K562 (cell line): ENCODE results near the gene INSIG1. TPM values are rescaled to one million over a fixed set of nuclear protein-coding genes. Genes with fewer than 3 reads are reported as not detected.

Experiments used
- DIDO1 ChIP-seq: fragments of 450-650 bp; IDR thresholded peaks from 2 replicates; pipeline ENCODE4 v1.6.1; 2016; ENCODE audit warnings: low read depth, missing biosample characterization, missing genetic modification characterization
- KLF16 ChIP-seq: IDR thresholded peaks from 2 replicates; pipeline ENCODE4 v1.6.1; 2016; ENCODE audit warnings: antibody characterized with exemption
- POLR2AphosphoS5 ChIP-seq: IDR thresholded peaks from 2 replicates; pipeline ENCODE4 v1.6.1; 2011; ENCODE audit warnings: mild to moderate bottlenecking, low read depth, low read length, moderate library complexity; ENCODE audit not compliant: control insufficient read depth, insufficient read depth
- PPARD ChIP-seq: fragments of 250-450 bp; sonication (Bioruptor Pico); IDR thresholded peaks from 2 replicates; pipeline ENCODE4 v1.8.0; 2022; ENCODE audit warnings: inconsistent platforms, mild to moderate bottlenecking, moderate library complexity
- RAD51 ChIP-seq: fragments of 450-650 bp; IDR thresholded peaks from 2 replicates; pipeline ENCODE4 v1.7.1; 2016; ENCODE audit warnings: low read depth, mild to moderate bottlenecking, borderline replicate concordance
- SOX6 ChIP-seq: fragments of 450-650 bp; IDR thresholded peaks from 2 replicates; pipeline ENCODE4 v1.6.1; 2014; ENCODE audit warnings: mild to moderate bottlenecking
- ZC3H11A ChIP-seq: IDR thresholded peaks from 2 replicates; pipeline ENCODE4 v1.6.1; 2012; ENCODE audit warnings: low read depth, low read length, improper control_type of control experiment
- ZFP36 ChIP-seq: fragments of 150-350 bp; IDR thresholded peaks from 2 replicates; pipeline ENCODE4 v1.6.1; 2018; ENCODE audit warnings: low read length, low read depth; ENCODE audit not compliant: partially characterized antibody
- polyA plus RNA-seq, 8 experiments: library from polyadenylated mRNA; depleted of rRNA in 4 of 8; stranded (reverse) in 5 of 8; unstranded in 3 of 8; fragments of >200 nt; fragmentation: Nextera tagmentation in 2 of 8; fragmentation: Illumina TruSeq in 1 of 8; extraction: Ambion mirVana in 2 of 8; extraction: Trizol in 1 of 8; gene quantifications; 2 replicates each; pipeline versions ENCODE4 v1.2.1 to v1.2.3, GENCODE V29; 2011 to 2014; ENCODE audit warnings: inconsistent platforms in 1 of 8, missing spikeins in 1 of 8
- total RNA-seq, 7 experiments: library from RNA; depleted of rRNA in 6 of 7; stranded (reverse); fragments of >200 nt in 6 of 7; fragmentation: Illumina TruSeq in 2 of 7; extraction: Trizol in 2 of 7; gene quantifications; 2 replicates each; pipeline versions ENCODE4 v1.2.1 to v1.2.3, GENCODE V29; 2011 to 2021; ENCODE audit warnings: low replicate concordance in 1 of 7
- TF ChIP-seq, protein P1 (sequence below): fragments of 450-650 bp; IDR thresholded peaks from 2 replicates; pipeline ENCODE4 v1.6.1; 2016; ENCODE audit warnings: mild to moderate bottlenecking, moderate library complexity
- TF ChIP-seq, protein P2 (sequence below): sonication (generic); formaldehyde crosslinking; IDR thresholded peaks from 2 replicates; pipeline ENCODE4 v1.8.0; 2022; ENCODE audit warnings: mild to moderate bottlenecking, missing genetic modification reagents, borderline replicate concordance
- TF ChIP-seq, protein P3 (sequence below), 2 experiments: fragments of 450-650 bp; conservative IDR thresholded peaks; 2 replicates each; pipeline ENCODE4 v1.6.1; 2017; ENCODE audit warnings: mild to moderate bottlenecking in 2 of 2, moderate library complexity in 2 of 2

The INSIG1 gene
- total and polyA plus RNA-seq, 9 of the 15 experiments (the other 6 are each of a cell fraction or from before 2014, with no cell fraction given), result 57.1 to 787 (median 238) TPM

DNA sequence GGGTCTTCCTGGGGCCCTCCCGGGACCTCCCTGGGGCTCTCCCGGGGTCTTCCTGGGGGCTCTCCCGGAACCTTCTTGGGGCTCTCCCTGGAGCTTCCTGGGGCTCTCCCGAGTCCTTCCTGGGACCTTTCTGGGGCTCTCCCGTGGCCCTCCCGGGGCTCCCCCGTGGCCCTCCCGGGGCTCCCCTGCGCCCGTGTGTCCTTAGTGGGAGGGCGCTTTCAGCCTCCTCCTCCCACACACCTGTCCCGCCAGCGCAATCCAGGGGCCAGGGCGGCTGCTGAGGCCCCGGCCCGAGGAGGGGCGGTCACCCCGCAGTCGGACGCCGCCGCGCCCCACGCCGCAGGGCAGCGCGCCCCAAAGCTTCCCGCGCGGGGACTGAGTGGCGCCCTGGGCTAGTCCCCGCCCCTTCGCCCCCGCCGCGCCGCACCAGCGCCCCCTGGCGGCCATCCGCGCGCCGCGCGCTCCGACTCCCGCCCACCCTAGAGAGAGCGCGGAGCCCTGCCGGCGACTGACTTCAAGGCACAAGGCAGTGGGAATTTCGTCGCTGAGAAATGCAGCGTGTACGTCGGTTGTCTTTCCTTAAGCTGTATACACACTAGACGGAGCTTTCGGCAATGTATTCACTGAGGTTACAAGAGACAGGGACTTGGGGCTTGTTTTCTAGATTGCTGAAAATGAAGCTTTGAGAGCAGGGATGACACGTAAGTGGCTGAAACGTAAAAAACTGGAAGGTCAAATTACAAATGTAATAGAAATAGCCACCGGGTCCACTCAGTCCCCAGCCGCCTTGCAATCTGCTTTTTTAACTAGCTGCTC lies 47.1 kb downstream of the INSIG1 start (continued):
- TF ChIP-seq, protein P1, sequence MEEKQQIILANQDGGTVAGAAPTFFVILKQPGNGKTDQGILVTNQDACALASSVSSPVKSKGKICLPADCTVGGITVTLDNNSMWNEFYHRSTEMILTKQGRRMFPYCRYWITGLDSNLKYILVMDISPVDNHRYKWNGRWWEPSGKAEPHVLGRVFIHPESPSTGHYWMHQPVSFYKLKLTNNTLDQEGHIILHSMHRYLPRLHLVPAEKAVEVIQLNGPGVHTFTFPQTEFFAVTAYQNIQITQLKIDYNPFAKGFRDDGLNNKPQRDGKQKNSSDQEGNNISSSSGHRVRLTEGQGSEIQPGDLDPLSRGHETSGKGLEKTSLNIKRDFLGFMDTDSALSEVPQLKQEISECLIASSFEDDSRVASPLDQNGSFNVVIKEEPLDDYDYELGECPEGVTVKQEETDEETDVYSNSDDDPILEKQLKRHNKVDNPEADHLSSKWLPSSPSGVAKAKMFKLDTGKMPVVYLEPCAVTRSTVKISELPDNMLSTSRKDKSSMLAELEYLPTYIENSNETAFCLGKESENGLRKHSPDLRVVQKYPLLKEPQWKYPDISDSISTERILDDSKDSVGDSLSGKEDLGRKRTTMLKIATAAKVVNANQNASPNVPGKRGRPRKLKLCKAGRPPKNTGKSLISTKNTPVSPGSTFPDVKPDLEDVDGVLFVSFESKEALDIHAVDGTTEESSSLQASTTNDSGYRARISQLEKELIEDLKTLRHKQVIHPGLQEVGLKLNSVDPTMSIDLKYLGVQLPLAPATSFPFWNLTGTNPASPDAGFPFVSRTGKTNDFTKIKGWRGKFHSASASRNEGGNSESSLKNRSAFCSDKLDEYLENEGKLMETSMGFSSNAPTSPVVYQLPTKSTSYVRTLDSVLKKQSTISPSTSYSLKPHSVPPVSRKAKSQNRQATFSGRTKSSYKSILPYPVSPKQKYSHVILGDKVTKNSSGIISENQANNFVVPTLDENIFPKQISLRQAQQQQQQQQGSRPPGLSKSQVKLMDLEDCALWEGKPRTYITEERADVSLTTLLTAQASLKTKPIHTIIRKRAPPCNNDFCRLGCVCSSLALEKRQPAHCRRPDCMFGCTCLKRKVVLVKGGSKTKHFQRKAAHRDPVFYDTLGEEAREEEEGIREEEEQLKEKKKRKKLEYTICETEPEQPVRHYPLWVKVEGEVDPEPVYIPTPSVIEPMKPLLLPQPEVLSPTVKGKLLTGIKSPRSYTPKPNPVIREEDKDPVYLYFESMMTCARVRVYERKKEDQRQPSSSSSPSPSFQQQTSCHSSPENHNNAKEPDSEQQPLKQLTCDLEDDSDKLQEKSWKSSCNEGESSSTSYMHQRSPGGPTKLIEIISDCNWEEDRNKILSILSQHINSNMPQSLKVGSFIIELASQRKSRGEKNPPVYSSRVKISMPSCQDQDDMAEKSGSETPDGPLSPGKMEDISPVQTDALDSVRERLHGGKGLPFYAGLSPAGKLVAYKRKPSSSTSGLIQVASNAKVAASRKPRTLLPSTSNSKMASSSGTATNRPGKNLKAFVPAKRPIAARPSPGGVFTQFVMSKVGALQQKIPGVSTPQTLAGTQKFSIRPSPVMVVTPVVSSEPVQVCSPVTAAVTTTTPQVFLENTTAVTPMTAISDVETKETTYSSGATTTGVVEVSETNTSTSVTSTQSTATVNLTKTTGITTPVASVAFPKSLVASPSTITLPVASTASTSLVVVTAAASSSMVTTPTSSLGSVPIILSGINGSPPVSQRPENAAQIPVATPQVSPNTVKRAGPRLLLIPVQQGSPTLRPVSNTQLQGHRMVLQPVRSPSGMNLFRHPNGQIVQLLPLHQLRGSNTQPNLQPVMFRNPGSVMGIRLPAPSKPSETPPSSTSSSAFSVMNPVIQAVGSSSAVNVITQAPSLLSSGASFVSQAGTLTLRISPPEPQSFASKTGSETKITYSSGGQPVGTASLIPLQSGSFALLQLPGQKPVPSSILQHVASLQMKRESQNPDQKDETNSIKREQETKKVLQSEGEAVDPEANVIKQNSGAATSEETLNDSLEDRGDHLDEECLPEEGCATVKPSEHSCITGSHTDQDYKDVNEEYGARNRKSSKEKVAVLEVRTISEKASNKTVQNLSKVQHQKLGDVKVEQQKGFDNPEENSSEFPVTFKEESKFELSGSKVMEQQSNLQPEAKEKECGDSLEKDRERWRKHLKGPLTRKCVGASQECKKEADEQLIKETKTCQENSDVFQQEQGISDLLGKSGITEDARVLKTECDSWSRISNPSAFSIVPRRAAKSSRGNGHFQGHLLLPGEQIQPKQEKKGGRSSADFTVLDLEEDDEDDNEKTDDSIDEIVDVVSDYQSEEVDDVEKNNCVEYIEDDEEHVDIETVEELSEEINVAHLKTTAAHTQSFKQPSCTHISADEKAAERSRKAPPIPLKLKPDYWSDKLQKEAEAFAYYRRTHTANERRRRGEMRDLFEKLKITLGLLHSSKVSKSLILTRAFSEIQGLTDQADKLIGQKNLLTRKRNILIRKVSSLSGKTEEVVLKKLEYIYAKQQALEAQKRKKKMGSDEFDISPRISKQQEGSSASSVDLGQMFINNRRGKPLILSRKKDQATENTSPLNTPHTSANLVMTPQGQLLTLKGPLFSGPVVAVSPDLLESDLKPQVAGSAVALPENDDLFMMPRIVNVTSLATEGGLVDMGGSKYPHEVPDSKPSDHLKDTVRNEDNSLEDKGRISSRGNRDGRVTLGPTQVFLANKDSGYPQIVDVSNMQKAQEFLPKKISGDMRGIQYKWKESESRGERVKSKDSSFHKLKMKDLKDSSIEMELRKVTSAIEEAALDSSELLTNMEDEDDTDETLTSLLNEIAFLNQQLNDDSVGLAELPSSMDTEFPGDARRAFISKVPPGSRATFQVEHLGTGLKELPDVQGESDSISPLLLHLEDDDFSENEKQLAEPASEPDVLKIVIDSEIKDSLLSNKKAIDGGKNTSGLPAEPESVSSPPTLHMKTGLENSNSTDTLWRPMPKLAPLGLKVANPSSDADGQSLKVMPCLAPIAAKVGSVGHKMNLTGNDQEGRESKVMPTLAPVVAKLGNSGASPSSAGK, result peak; percentile 50
- TF ChIP-seq KLF16 (no peak), POLR2AphosphoS5 (no peak), ZC3H11A (no peak), RAD51 (no peak), SOX6 (no peak; the same call in 1 of the 2 replicates), PPARD (no peak), ZFP36 (no peak), DIDO1 (no peak)
- TF ChIP-seq, protein P2, sequence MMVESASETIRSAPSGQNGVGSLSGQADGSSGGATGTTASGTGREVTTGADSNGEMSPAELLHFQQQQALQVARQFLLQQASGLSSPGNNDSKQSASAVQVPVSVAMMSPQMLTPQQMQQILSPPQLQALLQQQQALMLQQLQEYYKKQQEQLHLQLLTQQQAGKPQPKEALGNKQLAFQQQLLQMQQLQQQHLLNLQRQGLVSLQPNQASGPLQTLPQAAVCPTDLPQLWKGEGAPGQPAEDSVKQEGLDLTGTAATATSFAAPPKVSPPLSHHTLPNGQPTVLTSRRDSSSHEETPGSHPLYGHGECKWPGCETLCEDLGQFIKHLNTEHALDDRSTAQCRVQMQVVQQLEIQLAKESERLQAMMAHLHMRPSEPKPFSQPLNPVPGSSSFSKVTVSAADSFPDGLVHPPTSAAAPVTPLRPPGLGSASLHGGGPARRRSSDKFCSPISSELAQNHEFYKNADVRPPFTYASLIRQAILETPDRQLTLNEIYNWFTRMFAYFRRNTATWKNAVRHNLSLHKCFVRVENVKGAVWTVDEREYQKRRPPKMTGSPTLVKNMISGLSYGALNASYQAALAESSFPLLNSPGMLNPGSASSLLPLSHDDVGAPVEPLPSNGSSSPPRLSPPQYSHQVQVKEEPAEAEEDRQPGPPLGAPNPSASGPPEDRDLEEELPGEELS (CRISPR knock-in tag), result no peak
- TF ChIP-seq, protein P3, sequence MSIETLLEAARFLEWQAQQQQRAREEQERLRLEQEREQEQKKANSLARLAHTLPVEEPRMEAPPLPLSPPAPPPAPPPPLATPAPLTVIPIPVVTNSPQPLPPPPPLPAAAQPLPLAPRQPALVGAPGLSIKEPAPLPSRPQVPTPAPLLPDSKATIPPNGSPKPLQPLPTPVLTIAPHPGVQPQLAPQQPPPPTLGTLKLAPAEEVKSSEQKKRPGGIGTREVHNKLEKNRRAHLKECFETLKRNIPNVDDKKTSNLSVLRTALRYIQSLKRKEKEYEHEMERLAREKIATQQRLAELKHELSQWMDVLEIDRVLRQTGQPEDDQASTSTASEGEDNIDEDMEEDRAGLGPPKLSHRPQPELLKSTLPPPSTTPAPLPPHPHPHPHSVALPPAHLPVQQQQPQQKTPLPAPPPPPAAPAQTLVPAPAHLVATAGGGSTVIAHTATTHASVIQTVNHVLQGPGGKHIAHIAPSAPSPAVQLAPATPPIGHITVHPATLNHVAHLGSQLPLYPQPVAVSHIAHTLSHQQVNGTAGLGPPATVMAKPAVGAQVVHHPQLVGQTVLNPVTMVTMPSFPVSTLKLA (conservative IDR thresholded peaks at IDR 0.05), result peak in 1 of 2 experiments; percentile 17; a peak in 1 of 4 replicates
